ENCODE measurements around the gene ADARB2. TPM values are rescaled to one million over a fixed set of nuclear protein-coding genes. Genes with fewer than 3 reads are reported as not detected.

The ADARB2 gene
- total and polyA plus RNA-seq, 10 of the 15 experiments (the other 5 are each of a cell fraction or from before 2014, with no cell fraction given), result 0.02 to 4.1 (median 0.76) TPM

- H4K20me1 ChIP-seq (ENCODE audit: control insufficient read depth, insufficient read depth), result no peaks in the 10 kb centered on the region
- in situ Hi-C loops (cut with MboI), result no loop called here
Measured at GRCh38 chr10:1328981-1329614, 408.2 kb downstream of the ADARB2 start.

GRCh38 chr10:1328161-1328823 lies 409.0 kb downstream of the ADARB2 start:
- ChIA-PET RAD21 (ENCODE audit: unreplicated experiment) (no interaction called here), CTCF (no interaction called here), SMC1A (ENCODE audit: uncharacterized antibody, unreplicated experiment) (no interaction called here), POLR2A (no interaction called here)
- ATAC-seq (no peak), FAIRE-seq (no peak), DNase-seq (ENCODE audit: low read depth, low spot score) (no peak)
- Histone ChIP-seq H3K4me3 (no peak overlapping the region), H2AFZ (ENCODE audit: control insufficient read depth, low read depth, low read length) (no peak overlapping the region), H3K9ac (ENCODE audit: control insufficient read depth, insufficient read depth, low read length) (no peak overlapping the region), H3K4me2 (ENCODE audit: control insufficient read depth, insufficient read depth) (no peak overlapping the region), H3K4me1 (ENCODE audit: control insufficient read depth, insufficient read depth, low read length) (no peaks in the 10 kb centered on the region), H3K9me3 (replicated peaks; ENCODE audit: control insufficient read depth, insufficient read depth, low read length) (no peaks in the 10 kb centered on the region; the same call in 2 of the 3 replicates), H3K27ac (ENCODE audit: control insufficient read depth, insufficient read depth) (no peak overlapping the region), H3K36me3 (ENCODE audit: control insufficient read depth in 2 of 2, insufficient read depth in 2 of 2, low read length in 1 of 2) (no peaks in the 10 kb centered on the region), H3K79me2 (ENCODE audit: control insufficient read depth, insufficient read depth, low read length) (no peaks in the 10 kb centered on the region), H3K27me3 (replicated peaks in 1 of 2; ENCODE audit: control insufficient read depth in 2 of 2, insufficient read depth in 2 of 2, low read length in 1 of 2) (no peaks in the 10 kb centered on the region), H4K20me1 (ENCODE audit: control insufficient read depth, insufficient read depth) (no peaks in the 10 kb centered on the region)
- in situ Hi-C loops (cut with MboI) (no loop called here), intact Hi-C loops (cut with micrococcal nuclease; ENCODE audit: unreplicated experiment) (no loop called here)
- TF ChIP-seq BRCA1 (IDR thresholded peaks at IDR 0.05; ENCODE audit: low read depth, low read length) (no peak), HSF1 (IDR thresholded peaks at IDR 0.05; ENCODE audit: low read depth, low read length) (no peak), SMARCA5 (IDR thresholded peaks at IDR 0.05) (no peak), ZNF622 (IDR thresholded peaks at IDR 0.05) (no peak), SUZ12 (IDR thresholded peaks at IDR 0.05; ENCODE audit: unreplicated experiment) (no peak), CTCF (IDR thresholded peaks at IDR 0.05 in 2 of 3, conservative IDR thresholded peaks at IDR 0.05 in 1 of 3; ENCODE audit: control insufficient read depth in 2 of 3, extremely low read depth in 1 of 3, insufficient read depth in 1 of 3, low read depth in 3 of 3, low read length in 3 of 3) (no peak), STAT1 (conservative IDR thresholded peaks at IDR 0.05) (no peak), ZNF274 (IDR thresholded peaks at IDR 0.05; ENCODE audit: insufficient read depth, insufficient read length) (no peak)
- BruUV-seq (replicated peaks), result no TSS peak
- 44% methylated on average over 15 of the region's 15 CpGs for WGBS (ENCODE audit: insufficient coverage, insufficient replicate concordance, low lambda C conversion rate, missing lambda C conversion rate)

More at GRCh38 chr10:1328981-1329614, 408.2 kb downstream of the ADARB2 start:
- no peak overlapping the region for H3K4me2 ChIP-seq (ENCODE audit: control insufficient read depth, insufficient read depth)
- no peaks in the 10 kb centered on the region for H3K36me3 ChIP-seq (ENCODE audit: control insufficient read depth in 2 of 2, insufficient read depth in 2 of 2, low read length in 1 of 2)
- H3K79me2 ChIP-seq (ENCODE audit: control insufficient read depth, insufficient read depth, low read length), result no peaks in the 10 kb centered on the region
- no peaks in the 10 kb centered on the region; the same call in 2 of the 3 replicates for H3K9me3 ChIP-seq (replicated peaks; ENCODE audit: control insufficient read depth, insufficient read depth, low read length)
- intact Hi-C loops (cut with micrococcal nuclease; ENCODE audit: unreplicated experiment), result no loop called here
- no peaks in the 10 kb centered on the region for H3K27me3 ChIP-seq (replicated peaks in 1 of 2; ENCODE audit: control insufficient read depth in 2 of 2, insufficient read depth in 2 of 2, low read length in 1 of 2)
- TF ChIP-seq ZNF274 (IDR thresholded peaks at IDR 0.05; ENCODE audit: insufficient read depth, insufficient read length) (no peak), PBX3 (IDR thresholded peaks at IDR 0.05; ENCODE audit: insufficient replicate concordance, low read depth, low read length) (no peak), PAX5 (IDR thresholded peaks at IDR 0.05; ENCODE audit: borderline replicate concordance, low read depth, low read length) (no peak)
- ChIA-PET RAD21 (ENCODE audit: unreplicated experiment) (no interaction called here), POLR2A (no interaction called here), SMC1A (ENCODE audit: uncharacterized antibody, unreplicated experiment) (no interaction called here), CTCF (no interaction called here)
- no peak overlapping the region for H3K9ac ChIP-seq (ENCODE audit: control insufficient read depth, insufficient read depth, low read length)
- 71% methylated on average over 5 of the region's 5 CpGs for WGBS (ENCODE audit: insufficient coverage, insufficient replicate concordance, low lambda C conversion rate, missing lambda C conversion rate)
- H3K4me3 ChIP-seq, result no peak overlapping the region
- H2AFZ ChIP-seq (ENCODE audit: control insufficient read depth, low read depth, low read length), result no peak overlapping the region
- no TSS peak for BruUV-seq (replicated peaks)
- no peaks in the 10 kb centered on the region for H3K4me1 ChIP-seq (ENCODE audit: control insufficient read depth, insufficient read depth, low read length)
- DNase-seq (ENCODE audit: low read depth, low spot score) (no peak), FAIRE-seq (no peak), ATAC-seq (no peak)
- H3K27ac ChIP-seq (ENCODE audit: control insufficient read depth, insufficient read depth), result no peak overlapping the region

Measured in GM12878 (cell line).